Astrocyte (in vitro differentiated cells and primary cell): ENCODE measurements around the gene DISC1.

Source experiments
- EZH2 ChIP-seq: IDR thresholded peaks from 2 replicates; pipeline ENCODE4 v1.6.1; 2012; ENCODE audit warnings: mild to moderate bottlenecking, low read length, inconsistent platforms; ENCODE audit not compliant: insufficient read depth
- TF ChIP-seq, protein P1 (sequence below): IDR thresholded peaks from 2 replicates; pipeline ENCODE4 v1.5.1; 2011; ENCODE audit warnings: low read depth, mild to moderate bottlenecking, inconsistent platforms, low read length, moderate library complexity; ENCODE audit not compliant: insufficient read depth

DNA sequence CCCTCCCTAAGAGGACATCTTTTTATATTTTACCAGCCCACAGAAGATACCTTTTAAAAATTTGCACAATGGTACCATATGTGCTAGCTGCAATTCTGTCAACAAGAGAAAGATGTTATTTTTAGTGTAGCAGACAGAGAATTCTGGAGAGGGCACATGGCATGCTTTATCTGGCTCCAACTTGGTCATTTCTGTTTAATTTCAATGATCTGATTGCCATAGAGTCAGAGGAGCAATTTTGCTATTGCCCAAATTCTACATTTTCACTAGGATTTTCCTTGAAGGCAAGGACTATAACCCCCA lies 17.3 kb downstream of the DISC1 start:
- TF ChIP-seq, protein P1, sequence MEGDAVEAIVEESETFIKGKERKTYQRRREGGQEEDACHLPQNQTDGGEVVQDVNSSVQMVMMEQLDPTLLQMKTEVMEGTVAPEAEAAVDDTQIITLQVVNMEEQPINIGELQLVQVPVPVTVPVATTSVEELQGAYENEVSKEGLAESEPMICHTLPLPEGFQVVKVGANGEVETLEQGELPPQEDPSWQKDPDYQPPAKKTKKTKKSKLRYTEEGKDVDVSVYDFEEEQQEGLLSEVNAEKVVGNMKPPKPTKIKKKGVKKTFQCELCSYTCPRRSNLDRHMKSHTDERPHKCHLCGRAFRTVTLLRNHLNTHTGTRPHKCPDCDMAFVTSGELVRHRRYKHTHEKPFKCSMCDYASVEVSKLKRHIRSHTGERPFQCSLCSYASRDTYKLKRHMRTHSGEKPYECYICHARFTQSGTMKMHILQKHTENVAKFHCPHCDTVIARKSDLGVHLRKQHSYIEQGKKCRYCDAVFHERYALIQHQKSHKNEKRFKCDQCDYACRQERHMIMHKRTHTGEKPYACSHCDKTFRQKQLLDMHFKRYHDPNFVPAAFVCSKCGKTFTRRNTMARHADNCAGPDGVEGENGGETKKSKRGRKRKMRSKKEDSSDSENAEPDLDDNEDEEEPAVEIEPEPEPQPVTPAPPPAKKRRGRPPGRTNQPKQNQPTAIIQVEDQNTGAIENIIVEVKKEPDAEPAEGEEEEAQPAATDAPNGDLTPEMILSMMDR: no peak
- TF ChIP-seq EZH2: no peak
